Endodermal cell (in vitro differentiated cells): ENCODE measurements around the gene RBM34. TPM values are rescaled to one million over a fixed set of nuclear protein-coding genes. Genes with fewer than 3 reads are reported as not detected.

Source experiments
- DNase-seq: peaks from one replicate; pipeline ENCODE4 v3.0.0-alpha.2; 2017
- H3K27ac ChIP-seq: 2 replicates; pipeline ENCODE4 v1.5.1; 2013; ENCODE audit warnings: mild to moderate bottlenecking, low read depth, low read length, moderate library complexity
- H3K27me3 ChIP-seq: 2 replicates; pipeline ENCODE4 v1.6.1; 2013; ENCODE audit warnings: mild to moderate bottlenecking, low read length, moderate library complexity; ENCODE audit not compliant: insufficient read depth, control insufficient read depth, poor library complexity, severe bottlenecking
- H3K36me3 ChIP-seq: 2 replicates; pipeline ENCODE4 v1.7.0; 2013; ENCODE audit warnings: mild to moderate bottlenecking, low read length, moderate library complexity; ENCODE audit not compliant: control insufficient read depth, insufficient read depth
- H3K4me1 ChIP-seq: one replicate; pipeline ENCODE4 v1.7.0; 2013; ENCODE audit warnings: low read length; ENCODE audit not compliant: control insufficient read depth, insufficient read depth
- H3K4me3 ChIP-seq: 2 replicates; pipeline ENCODE4 v1.5.1; 2013; ENCODE audit warnings: mild to moderate bottlenecking, low read length, moderate library complexity
- H3K9ac ChIP-seq: 2 replicates; pipeline ENCODE4 v1.6.1; 2013; ENCODE audit warnings: mild to moderate bottlenecking, low read length, moderate library complexity; ENCODE audit not compliant: poor library complexity, severe bottlenecking; ENCODE audit errors: extremely low read depth
- H3K9me3 ChIP-seq: 2 replicates; pipeline ENCODE4 v1.6.1; 2013; ENCODE audit warnings: mild to moderate bottlenecking, low read length, moderate library complexity; ENCODE audit not compliant: control insufficient read depth
- H3K27ac Mint-ChIP-seq: 2 replicates; pipeline ENCODE4 v1.8.0; 2020; ENCODE audit warnings: mixed read lengths
- H3K27me3 Mint-ChIP-seq: 2 replicates; pipeline ENCODE4 v1.8.0; 2021; ENCODE audit warnings: mild to moderate bottlenecking, mixed read lengths; ENCODE audit not compliant: insufficient read depth
- H3K36me3 Mint-ChIP-seq: 2 replicates; pipeline ENCODE4 v1.8.0; 2020; ENCODE audit warnings: low read depth, mixed read lengths
- H3K4me1 Mint-ChIP-seq: 2 replicates; pipeline ENCODE4 v1.8.0; 2020; ENCODE audit warnings: mixed read lengths
- H3K4me3 Mint-ChIP-seq: 2 replicates; pipeline ENCODE4 v1.8.0; 2020; ENCODE audit warnings: mild to moderate bottlenecking, moderate library complexity, mixed read lengths
- H3K9me3 Mint-ChIP-seq: 2 replicates; pipeline ENCODE4 v1.8.0; 2020; ENCODE audit warnings: mild to moderate bottlenecking, mixed read lengths
- WGBS, 2 experiments: methylation state at CpG; one replicate each; pipeline versions ENCODE4 v1.1.5 to v1.1.7; 2013; ENCODE audit warnings: missing lambda C conversion rate in 2 of 2, mixed read lengths in 1 of 2; ENCODE audit not compliant: insufficient coverage in 1 of 2, insufficient read length in 1 of 2; 5-methylcytosine and 5-hydroxymethylcytosine counted together
- total RNA-seq, 2 donors: library from RNA; stranded (reverse); fragmentation: NEBNext Ultra II Directional in 1 of 2; extraction: Animal tissue kit (Norgen Biotek cat#: 25700) in 1 of 2; gene quantifications; 2 replicates in 1 of 2; 3 replicates in 1 of 2; pipeline ENCODE4 v1.2.1, GENCODE V29; 2021
- TF ChIP-seq, protein P1 (sequence below): fragments of 200-600 bp; sonication (generic); conservative IDR thresholded peaks from 2 replicates; pipeline ENCODE4 v1.5.0; 2021; ENCODE audit warnings: antibody characterized with exemption, mild to moderate bottlenecking

The RBM34 gene
- total RNA-seq, 2 donors from 2014 or later, result 104 to 127 TPM

DNA sequence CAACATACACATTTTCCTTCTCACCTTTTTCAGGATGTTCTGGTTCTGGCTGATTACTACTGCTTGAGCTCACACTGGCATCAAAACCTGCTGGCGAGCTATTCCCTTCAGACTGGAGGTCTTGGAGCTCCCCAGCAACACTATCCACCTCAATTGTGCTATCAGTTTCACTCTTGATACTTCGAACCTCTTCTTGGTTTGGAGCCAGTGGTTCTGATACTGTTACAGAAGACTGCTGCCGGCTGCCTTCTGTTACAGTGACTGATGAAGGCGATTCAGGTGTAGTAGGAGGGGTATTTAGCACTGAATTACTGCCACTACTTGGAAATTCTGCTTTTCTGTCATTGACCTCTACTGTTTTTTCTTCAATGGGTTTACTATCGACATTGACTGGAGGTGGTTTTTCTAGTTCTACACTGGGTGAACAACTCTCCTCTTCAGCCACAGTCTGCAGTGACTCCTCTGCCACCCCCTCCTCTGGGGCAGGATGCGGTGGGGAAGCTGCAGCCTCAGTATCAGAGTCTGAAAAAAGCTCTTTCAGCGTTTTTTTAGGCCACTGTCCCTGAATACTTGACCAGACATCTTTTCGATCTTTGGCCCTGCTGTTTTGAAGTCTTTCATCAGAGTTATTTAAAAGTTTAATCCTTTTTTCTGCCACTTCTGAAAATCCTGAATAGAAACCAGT is 20.7 kb upstream of the RBM34 start:
- TF ChIP-seq, protein P1, sequence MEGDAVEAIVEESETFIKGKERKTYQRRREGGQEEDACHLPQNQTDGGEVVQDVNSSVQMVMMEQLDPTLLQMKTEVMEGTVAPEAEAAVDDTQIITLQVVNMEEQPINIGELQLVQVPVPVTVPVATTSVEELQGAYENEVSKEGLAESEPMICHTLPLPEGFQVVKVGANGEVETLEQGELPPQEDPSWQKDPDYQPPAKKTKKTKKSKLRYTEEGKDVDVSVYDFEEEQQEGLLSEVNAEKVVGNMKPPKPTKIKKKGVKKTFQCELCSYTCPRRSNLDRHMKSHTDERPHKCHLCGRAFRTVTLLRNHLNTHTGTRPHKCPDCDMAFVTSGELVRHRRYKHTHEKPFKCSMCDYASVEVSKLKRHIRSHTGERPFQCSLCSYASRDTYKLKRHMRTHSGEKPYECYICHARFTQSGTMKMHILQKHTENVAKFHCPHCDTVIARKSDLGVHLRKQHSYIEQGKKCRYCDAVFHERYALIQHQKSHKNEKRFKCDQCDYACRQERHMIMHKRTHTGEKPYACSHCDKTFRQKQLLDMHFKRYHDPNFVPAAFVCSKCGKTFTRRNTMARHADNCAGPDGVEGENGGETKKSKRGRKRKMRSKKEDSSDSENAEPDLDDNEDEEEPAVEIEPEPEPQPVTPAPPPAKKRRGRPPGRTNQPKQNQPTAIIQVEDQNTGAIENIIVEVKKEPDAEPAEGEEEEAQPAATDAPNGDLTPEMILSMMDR, result no peak
- no peaks in the 10 kb centered on the region for H3K9me3 Mint-ChIP-seq
- DNase-seq, result no peak
- peaks cover 8% of the 10 kb centered on the region for H3K4me1 Mint-ChIP-seq
- WGBS, 2 experiments, result 85 to 94% methylated on average over 5 to 8 of the region's 8 CpGs
- peaks cover 44% of the 10 kb centered on the region for H3K36me3 Mint-ChIP-seq
- no peak overlapping the region for H3K4me3 Mint-ChIP-seq
- H3K4me3 ChIP-seq, result no peak overlapping the region
- peaks cover 42% of the 10 kb centered on the region for H3K36me3 ChIP-seq
- H3K27ac ChIP-seq, result no peak overlapping the region
- peak overlapping the region; percentile 8 for H3K27ac Mint-ChIP-seq
- no peaks in the 10 kb centered on the region for H3K9me3 ChIP-seq
- H3K4me1 ChIP-seq, result no peaks in the 10 kb centered on the region
- H3K9ac ChIP-seq, result no peak overlapping the region
- no peaks in the 10 kb centered on the region for H3K27me3 Mint-ChIP-seq
- H3K27me3 ChIP-seq, result no peaks in the 10 kb centered on the region

DNA sequence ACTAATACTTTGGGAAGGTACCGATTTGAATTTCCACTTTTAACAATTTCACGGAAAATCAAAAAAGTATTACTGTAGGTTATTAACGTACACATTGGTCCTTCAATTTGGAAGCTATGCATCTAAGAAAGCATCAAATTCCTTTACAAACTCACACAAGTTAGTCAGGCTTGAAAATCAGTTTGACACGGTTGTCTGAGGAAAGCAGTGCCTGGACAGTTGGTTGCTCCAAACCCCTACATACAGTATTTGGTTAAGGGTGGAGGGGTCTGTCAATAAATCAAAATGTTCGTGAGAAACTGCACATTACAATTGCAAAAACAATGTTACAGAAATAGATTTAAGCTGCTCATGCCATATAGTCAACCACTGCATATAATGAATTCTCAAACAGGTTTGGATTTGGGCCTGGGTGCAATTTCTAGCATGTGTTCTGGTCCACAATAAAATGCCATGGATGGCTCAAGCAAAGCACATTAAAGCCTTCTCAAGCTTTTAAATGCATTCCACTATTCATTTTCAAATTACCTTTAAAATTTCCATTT is 19.9 kb upstream of the RBM34 start:
- peaks cover 48% of the 10 kb centered on the region for H3K36me3 ChIP-seq
- H3K4me3 ChIP-seq, result no peak overlapping the region
- H3K27me3 ChIP-seq, result no peaks in the 10 kb centered on the region
- no peak for DNase-seq
- H3K9ac ChIP-seq, result no peak overlapping the region
- Mint-ChIP-seq H3K27ac (no peak overlapping the region), H3K9me3 (no peaks in the 10 kb centered on the region), H3K4me3 (no peak overlapping the region), H3K27me3 (no peaks in the 10 kb centered on the region), H3K4me1 (peaks cover 8% of the 10 kb centered on the region), H3K36me3 (peaks cover 44% of the 10 kb centered on the region)
- H3K27ac ChIP-seq, result no peak overlapping the region
- no peaks in the 10 kb centered on the region for H3K4me1 ChIP-seq
- TF ChIP-seq, protein P1, result no peak
- H3K9me3 ChIP-seq, result no peaks in the 10 kb centered on the region
- 97 to 100% methylated on average over 1 to 5 of the region's 5 CpGs for WGBS, 2 experiments

DNA sequence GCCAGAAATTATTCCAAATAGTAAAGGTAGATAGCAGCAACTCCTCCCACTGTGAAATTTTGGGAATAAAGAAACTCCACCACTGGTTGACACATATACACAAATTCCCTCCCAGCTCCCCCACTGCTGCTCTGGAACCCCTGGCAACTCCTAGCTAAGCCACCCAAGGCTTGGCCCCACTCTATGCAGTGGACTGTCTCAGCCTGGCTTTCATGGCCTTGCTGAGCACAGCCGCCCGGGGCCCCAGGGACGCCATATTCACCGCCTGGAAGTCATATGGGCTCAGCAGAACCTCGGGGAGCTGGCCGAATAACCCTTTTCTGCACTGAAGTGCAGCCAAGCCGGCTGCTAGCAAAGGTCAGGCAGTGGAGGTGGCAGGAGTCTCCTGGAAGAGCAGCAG is 15.4 kb upstream of the RBM34 start:
- Histone ChIP-seq H3K36me3 (peaks cover 78% of the 10 kb centered on the region), H3K27ac (no peak overlapping the region), H3K4me1 (no peaks in the 10 kb centered on the region), H3K9ac (no peak overlapping the region), H3K27me3 (no peaks in the 10 kb centered on the region), H3K9me3 (peaks cover 7% of the 10 kb centered on the region), H3K4me3 (no peak overlapping the region)
- H3K27ac Mint-ChIP-seq, result peak overlapping the region; percentile 44
- TF ChIP-seq, protein P1, result no peak
- no peak overlapping the region for H3K4me3 Mint-ChIP-seq
- H3K27me3 Mint-ChIP-seq, result no peaks in the 10 kb centered on the region
- no peak for DNase-seq
- no peaks in the 10 kb centered on the region for H3K4me1 Mint-ChIP-seq
- WGBS, 2 experiments, result 94% methylated on average over 7 of the region's 7 CpGs
- H3K9me3 Mint-ChIP-seq, result no peaks in the 10 kb centered on the region
- peaks cover 68% of the 10 kb centered on the region for H3K36me3 Mint-ChIP-seq
